ENCODE results near the gene LRRC8B.
"Not testable (repeated sequence)": the region's sequence is repeated elsewhere in the genome, so short reads cannot be mapped to it uniquely, and the experiment has no call there.

Gene LRRC8B

DNA sequence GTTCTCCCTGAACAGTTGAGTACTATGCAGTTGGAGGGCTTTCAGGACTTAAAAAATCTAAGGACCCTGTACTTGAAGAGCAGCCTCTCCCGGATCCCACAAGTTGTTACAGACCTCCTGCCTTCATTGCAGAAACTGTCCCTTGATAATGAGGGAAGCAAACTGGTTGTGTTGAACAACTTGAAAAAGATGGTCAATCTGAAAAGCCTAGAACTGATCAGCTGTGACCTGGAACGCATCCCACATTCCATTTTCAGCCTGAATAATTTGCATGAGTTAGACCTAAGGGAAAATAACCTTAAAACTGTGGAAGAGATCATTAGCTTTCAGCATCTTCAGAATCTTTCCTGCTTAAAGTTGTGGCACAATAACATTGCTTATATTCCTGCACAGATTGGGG, 59.6 kb downstream of the LRRC8B start:
- Histone ChIP-seq H3K27me3 (ENCODE audit: control insufficient read depth in 1 of 2, insufficient read depth in 2 of 2, low read length in 2 of 2) (no peaks in the 10 kb centered on the region), H3K36me3 (ENCODE audit: control insufficient read depth in 2 of 2, insufficient read depth in 2 of 2, low read length in 2 of 2) (peaks cover 10 to 16% of the 10 kb centered on the region in 2 donors), H3K9me3 (ENCODE audit: control insufficient read depth in 2 of 2, low read length in 2 of 2) (no peaks in the 10 kb centered on the region), H3K27ac (ENCODE audit: low read length) (no peak overlapping the region), H3K4me3 (ENCODE audit: low read length in 2 of 2) (no peak overlapping the region), H3K4me1 (ENCODE audit: control insufficient read depth, insufficient read depth, low read length) (no peaks in the 10 kb centered on the region), H3K9ac (ENCODE audit: low read length in 2 of 2) (no peak overlapping the region)

DNA sequence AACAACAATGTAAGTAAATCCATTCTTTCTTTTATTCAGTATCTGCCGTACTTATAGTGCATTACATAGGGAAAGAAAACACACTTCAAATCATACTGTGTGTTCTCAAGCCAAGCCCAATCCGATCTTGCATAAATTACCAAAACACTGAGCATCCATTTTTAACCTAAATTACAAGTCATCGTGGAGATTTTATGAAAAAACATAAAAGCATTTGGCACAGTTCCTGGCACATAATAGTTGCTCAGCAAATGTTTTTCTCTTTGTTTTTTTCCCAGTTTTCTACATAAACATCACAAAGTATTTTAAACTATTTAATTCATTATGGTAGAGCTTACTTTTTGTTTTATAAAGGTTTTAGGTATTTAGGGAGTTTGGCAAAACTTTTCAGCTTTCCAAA, 60.2 kb downstream of the LRRC8B start:
- Histone ChIP-seq H3K4me3 (ENCODE audit: low read length in 2 of 2) (no peak overlapping the region), H3K27me3 (ENCODE audit: control insufficient read depth in 1 of 2, insufficient read depth in 2 of 2, low read length in 2 of 2) (no peaks in the 10 kb centered on the region), H3K36me3 (ENCODE audit: control insufficient read depth in 2 of 2, insufficient read depth in 2 of 2, low read length in 2 of 2) (peaks cover 10 to 16% of the 10 kb centered on the region in 2 donors), H3K4me1 (ENCODE audit: control insufficient read depth, insufficient read depth, low read length) (no peaks in the 10 kb centered on the region), H3K9ac (ENCODE audit: low read length in 2 of 2) (no peak overlapping the region), H3K27ac (ENCODE audit: low read length) (no peak overlapping the region), H3K9me3 (ENCODE audit: control insufficient read depth in 2 of 2, low read length in 2 of 2) (no peaks in the 10 kb centered on the region)

- H3K36me3 ChIP-seq (ENCODE audit: control insufficient read depth in 2 of 2, insufficient read depth in 2 of 2, low read length in 2 of 2) = peaks cover 10 to 12% of the 10 kb centered on the region in 2 donors
- H3K9ac ChIP-seq (ENCODE audit: low read length in 2 of 2) = no peak overlapping the region
- no peak overlapping the region for H3K27ac ChIP-seq (ENCODE audit: low read length)
- no peak overlapping the region for H3K4me3 ChIP-seq (ENCODE audit: low read length in 2 of 2)
- H3K27me3 ChIP-seq (ENCODE audit: control insufficient read depth in 1 of 2, insufficient read depth in 2 of 2, low read length in 2 of 2) = no peaks in the 10 kb centered on the region
- H3K9me3 ChIP-seq (ENCODE audit: control insufficient read depth in 2 of 2, low read length in 2 of 2) = no peaks in the 10 kb centered on the region
- H3K4me1 ChIP-seq (ENCODE audit: control insufficient read depth, insufficient read depth, low read length) = no peaks in the 10 kb centered on the region
These were observed 63.1 kb downstream of the LRRC8B start for GRCh38 chr1:89587729-89588161.

DNA sequence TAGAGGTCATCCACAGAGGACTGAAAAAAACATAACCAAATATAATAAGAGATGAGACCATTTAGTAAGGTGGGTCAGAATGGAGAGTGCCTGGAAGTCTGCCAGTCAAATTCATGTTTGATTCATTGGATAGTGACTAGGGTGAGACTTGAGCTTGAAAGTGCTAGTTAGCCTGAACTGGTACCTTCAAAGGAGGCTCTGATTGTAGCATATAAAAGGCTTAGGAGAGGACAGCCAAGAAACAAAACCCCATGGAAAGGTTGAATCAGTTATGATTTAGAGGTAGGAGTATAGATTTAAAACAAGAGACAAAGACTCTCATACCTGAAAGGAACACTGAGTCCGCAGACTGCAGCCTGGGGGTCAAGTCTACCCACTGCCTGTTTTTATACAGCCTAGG, 63.9 kb downstream of the LRRC8B start:
- Histone ChIP-seq H3K9me3 (ENCODE audit: control insufficient read depth in 2 of 2, low read length in 2 of 2) (no peaks in the 10 kb centered on the region), H3K4me3 (ENCODE audit: low read length in 2 of 2) (no peak overlapping the region), H3K36me3 (ENCODE audit: control insufficient read depth in 2 of 2, insufficient read depth in 2 of 2, low read length in 2 of 2) (peaks cover 5% of the 10 kb centered on the region in 2 donors), H3K4me1 (ENCODE audit: control insufficient read depth, insufficient read depth, low read length) (no peaks in the 10 kb centered on the region), H3K9ac (ENCODE audit: low read length in 2 of 2) (no peak overlapping the region), H3K27ac (ENCODE audit: low read length) (no peak overlapping the region), H3K27me3 (ENCODE audit: control insufficient read depth in 1 of 2, insufficient read depth in 2 of 2, low read length in 2 of 2) (no peaks in the 10 kb centered on the region)

DNA sequence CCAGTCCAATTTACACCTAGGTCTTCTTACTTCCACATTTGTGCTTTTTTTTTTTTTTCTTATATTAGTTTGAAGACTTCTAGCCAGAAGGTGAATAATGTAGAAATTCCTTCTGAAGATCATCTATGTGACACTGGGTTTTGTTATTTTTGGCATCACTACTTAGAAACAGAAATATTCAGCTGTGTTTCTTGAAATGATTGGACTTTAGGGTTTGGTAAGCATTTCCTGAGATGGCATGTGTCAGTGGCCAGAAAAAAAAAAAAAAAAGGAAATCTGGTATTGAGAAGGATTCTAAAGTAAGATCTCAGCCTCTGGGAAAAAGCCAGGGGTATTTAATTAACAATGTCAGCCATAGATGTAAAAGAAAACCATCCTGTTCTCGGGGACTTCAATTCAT, 64.9 kb downstream of the LRRC8B start:
- Histone ChIP-seq H3K36me3 (ENCODE audit: control insufficient read depth in 2 of 2, insufficient read depth in 2 of 2, low read length in 2 of 2) (peaks cover 0 to 3% of the 10 kb centered on the region in 2 donors), H3K27ac (ENCODE audit: low read length) (no peak overlapping the region), H3K9me3 (ENCODE audit: control insufficient read depth in 2 of 2, low read length in 2 of 2) (no peaks in the 10 kb centered on the region), H3K9ac (ENCODE audit: low read length in 2 of 2) (no peak overlapping the region), H3K4me3 (ENCODE audit: low read length in 2 of 2) (no peak overlapping the region), H3K27me3 (ENCODE audit: control insufficient read depth in 1 of 2, insufficient read depth in 2 of 2, low read length in 2 of 2) (no peaks in the 10 kb centered on the region), H3K4me1 (ENCODE audit: control insufficient read depth, insufficient read depth, low read length) (no peaks in the 10 kb centered on the region)

DNA sequence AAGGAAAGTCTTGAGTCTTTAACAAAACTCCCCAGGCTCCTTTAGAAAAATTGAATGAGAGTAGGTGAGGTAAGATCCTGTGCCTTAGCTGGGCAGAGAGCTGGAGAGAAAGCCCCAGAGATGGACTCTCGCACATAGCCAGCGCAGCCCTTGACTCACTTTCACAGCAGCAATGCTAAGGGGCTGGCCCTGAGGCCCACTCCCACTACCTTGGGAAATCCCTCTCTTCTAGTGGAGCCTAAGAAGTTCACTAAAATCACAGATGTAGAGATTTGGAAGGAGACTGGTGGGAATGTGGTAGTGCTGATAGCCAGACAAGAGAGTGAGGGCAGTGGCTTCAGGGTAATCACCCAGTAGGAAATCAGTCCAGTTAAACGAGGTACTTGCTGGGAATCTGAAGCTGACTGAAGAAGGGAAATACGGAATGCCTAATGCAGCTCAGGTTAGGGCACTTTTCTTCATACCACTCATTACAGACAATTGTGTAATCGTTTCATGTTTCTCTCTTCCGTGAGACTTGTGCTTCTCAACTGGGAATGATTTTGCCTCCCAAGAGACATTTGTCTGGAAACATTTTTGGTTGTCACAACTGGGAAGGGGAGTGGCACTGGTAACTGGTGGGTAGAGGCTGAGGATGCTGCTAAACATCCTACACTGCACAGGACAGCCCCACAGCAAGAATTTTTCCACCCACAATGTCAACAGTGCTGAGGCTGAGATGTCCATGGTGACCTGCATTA, 65.9 kb downstream of the LRRC8B start:
- no peaks in the 10 kb centered on the region for H3K4me1 ChIP-seq (ENCODE audit: control insufficient read depth, insufficient read depth, low read length)
- no peaks in the 10 kb centered on the region for H3K27me3 ChIP-seq (ENCODE audit: control insufficient read depth in 1 of 2, insufficient read depth in 2 of 2, low read length in 2 of 2)
- H3K9ac ChIP-seq (ENCODE audit: low read length in 2 of 2) = no peak overlapping the region
- H3K9me3 ChIP-seq (ENCODE audit: control insufficient read depth in 2 of 2, low read length in 2 of 2) = no peaks in the 10 kb centered on the region
- H3K27ac ChIP-seq (ENCODE audit: low read length) = no peak overlapping the region
- H3K4me3 ChIP-seq (ENCODE audit: low read length in 2 of 2) = no peak overlapping the region
- H3K36me3 ChIP-seq (ENCODE audit: control insufficient read depth in 2 of 2, insufficient read depth in 2 of 2, low read length in 2 of 2) = no peaks in the 10 kb centered on the region

DNA sequence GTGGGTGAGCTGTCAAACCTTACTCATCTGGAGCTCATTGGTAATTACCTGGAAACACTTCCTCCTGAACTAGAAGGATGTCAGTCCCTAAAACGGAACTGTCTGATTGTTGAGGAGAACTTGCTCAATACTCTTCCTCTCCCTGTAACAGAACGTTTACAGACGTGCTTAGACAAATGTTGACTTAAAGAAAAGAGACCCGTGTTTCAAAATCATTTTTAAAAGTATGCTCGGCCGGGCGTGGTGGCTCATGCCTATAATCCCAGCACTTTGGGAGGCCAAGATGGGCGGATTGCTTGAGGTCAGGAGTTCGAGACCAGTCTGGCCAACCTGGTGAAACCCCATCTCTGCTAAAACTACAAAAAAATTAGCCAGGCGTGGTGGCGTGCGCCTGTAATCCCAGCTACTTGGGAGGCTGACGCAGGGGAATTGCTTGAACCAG, 68.3 kb downstream of the LRRC8B start:
- not testable (repeated sequence) for H3K27ac ChIP-seq (ENCODE audit: low read length); H3K9me3 ChIP-seq (ENCODE audit: control insufficient read depth in 2 of 2, low read length in 2 of 2); H3K4me3 ChIP-seq (ENCODE audit: low read length in 2 of 2); H3K27me3 ChIP-seq (ENCODE audit: control insufficient read depth in 1 of 2, insufficient read depth in 2 of 2, low read length in 2 of 2); H3K4me1 ChIP-seq (ENCODE audit: control insufficient read depth, insufficient read depth, low read length); H3K36me3 ChIP-seq (ENCODE audit: control insufficient read depth in 2 of 2, insufficient read depth in 2 of 2, low read length in 2 of 2); H3K9ac ChIP-seq (ENCODE audit: low read length in 2 of 2)

- no peak overlapping the region for H3K27ac ChIP-seq (ENCODE audit: low read length)
- H3K27me3 ChIP-seq (ENCODE audit: control insufficient read depth in 1 of 2, insufficient read depth in 2 of 2, low read length in 2 of 2) = no peaks in the 10 kb centered on the region
- no peaks in the 10 kb centered on the region for H3K36me3 ChIP-seq (ENCODE audit: control insufficient read depth in 2 of 2, insufficient read depth in 2 of 2, low read length in 2 of 2)
- H3K4me3 ChIP-seq (ENCODE audit: low read length in 2 of 2) = no peak overlapping the region
- H3K9ac ChIP-seq (ENCODE audit: low read length in 2 of 2) = no peak overlapping the region
- H3K4me1 ChIP-seq (ENCODE audit: control insufficient read depth, insufficient read depth, low read length) = no peaks in the 10 kb centered on the region
- no peaks in the 10 kb centered on the region for H3K9me3 ChIP-seq (ENCODE audit: control insufficient read depth in 2 of 2, low read length in 2 of 2)
These were observed 69.6 kb downstream of the LRRC8B start for GRCh38 chr1:89594096-89594740.

- no peaks in the 10 kb centered on the region for H3K36me3 ChIP-seq (ENCODE audit: control insufficient read depth in 2 of 2, insufficient read depth in 2 of 2, low read length in 2 of 2)
- H3K27me3 ChIP-seq (ENCODE audit: control insufficient read depth in 1 of 2, insufficient read depth in 2 of 2, low read length in 2 of 2) = no peaks in the 10 kb centered on the region
- no peak overlapping the region for H3K9ac ChIP-seq (ENCODE audit: low read length in 2 of 2)
- H3K4me3 ChIP-seq (ENCODE audit: low read length in 2 of 2) = no peak overlapping the region
- no peak overlapping the region for H3K27ac ChIP-seq (ENCODE audit: low read length)
- no peaks in the 10 kb centered on the region for H3K4me1 ChIP-seq (ENCODE audit: control insufficient read depth, insufficient read depth, low read length)
- H3K9me3 ChIP-seq (ENCODE audit: control insufficient read depth in 2 of 2, low read length in 2 of 2) = no peaks in the 10 kb centered on the region
These were observed 72.1 kb downstream of the LRRC8B start for GRCh38 chr1:89596698-89597097.

- no peaks in the 10 kb centered on the region for H3K27me3 ChIP-seq (ENCODE audit: control insufficient read depth in 1 of 2, insufficient read depth in 2 of 2, low read length in 2 of 2)
- H3K4me1 ChIP-seq (ENCODE audit: control insufficient read depth, insufficient read depth, low read length) = no peaks in the 10 kb centered on the region
- no peak overlapping the region for H3K9ac ChIP-seq (ENCODE audit: low read length in 2 of 2)
- H3K27ac ChIP-seq (ENCODE audit: low read length) = no peak overlapping the region
- no peak overlapping the region for H3K4me3 ChIP-seq (ENCODE audit: low read length in 2 of 2)
- H3K36me3 ChIP-seq (ENCODE audit: control insufficient read depth in 2 of 2, insufficient read depth in 2 of 2, low read length in 2 of 2) = no peaks in the 10 kb centered on the region
- H3K9me3 ChIP-seq (ENCODE audit: control insufficient read depth in 2 of 2, low read length in 2 of 2) = no peaks in the 10 kb centered on the region
These were observed 74.1 kb downstream of the LRRC8B start for GRCh38 chr1:89598450-89599331.
